Measurements from ENCODE around the gene MAGEC2. TPM values are rescaled to one million over a fixed set of nuclear protein-coding genes. Genes with fewer than 3 reads are reported as not detected.

The MAGEC2 gene
- total RNA-seq: not detected

GRCh38 chrX:142204522-142205433, at the start of gene MAGEC2:
TSS of gene MAGEC2 (minus strand) at chrX:142205290. CDS start at chrX:142203987, 1,303 bp downstream.

Measured in metanephros (tissue), 1 donor.